Measurements from ENCODE around the gene RBM4B. TPM values are rescaled to one million over a fixed set of nuclear protein-coding genes. Genes with fewer than 3 reads are reported as not detected.
A peak's percentile ranks its signal among the peaks of the same experiment; 100 is the strongest.

Gene RBM4B
- total and polyA plus RNA-seq, 2 of the 13 experiments (the other 11 are each of a cell fraction or from before 2014, with no cell fraction given), result 25.8 to 32.4 TPM

GRCh38 chr11:66638177-66639065, 39.3 kb downstream of the RBM4B start, which contains the start of gene RBM4 (continued):
- TF ChIP-seq PREB (CRISPR knock-in tag; IDR thresholded peaks at IDR 0.05) (no peak), ZNF318 (CRISPR knock-in tag; IDR thresholded peaks at IDR 0.05) (peak; percentile 66; the same call in 1 of the 2 replicates), MTA3 (CRISPR knock-in tag; IDR thresholded peaks at IDR 0.05) (no peak), POLR2AphosphoS5 (IDR thresholded peaks at IDR 0.05; ENCODE audit: low read depth, low read length) (peak; percentile 81), CC2D1A (CRISPR knock-in tag; IDR thresholded peaks at IDR 0.05) (no peak), SRSF9 (IDR thresholded peaks at IDR 0.05; ENCODE audit: borderline replicate concordance, insufficient read depth, low read depth, low read length, poor library complexity, severe bottlenecking) (no peak), SAP130 (CRISPR knock-in tag; IDR thresholded peaks at IDR 0.05; ENCODE audit: low read depth) (peak; percentile 84), MBNL3 (CRISPR knock-in tag; conservative IDR thresholded peaks at IDR 0.05) (no peak), ZNF280D (CRISPR knock-in tag; IDR thresholded peaks at IDR 0.05) (no peak), ARID4A (CRISPR knock-in tag; IDR thresholded peaks at IDR 0.05; ENCODE audit: borderline replicate concordance) (peak; percentile 86)

Data from HepG2 (cell line).